Measurements from ENCODE around the gene R3HDM2.

DNA sequence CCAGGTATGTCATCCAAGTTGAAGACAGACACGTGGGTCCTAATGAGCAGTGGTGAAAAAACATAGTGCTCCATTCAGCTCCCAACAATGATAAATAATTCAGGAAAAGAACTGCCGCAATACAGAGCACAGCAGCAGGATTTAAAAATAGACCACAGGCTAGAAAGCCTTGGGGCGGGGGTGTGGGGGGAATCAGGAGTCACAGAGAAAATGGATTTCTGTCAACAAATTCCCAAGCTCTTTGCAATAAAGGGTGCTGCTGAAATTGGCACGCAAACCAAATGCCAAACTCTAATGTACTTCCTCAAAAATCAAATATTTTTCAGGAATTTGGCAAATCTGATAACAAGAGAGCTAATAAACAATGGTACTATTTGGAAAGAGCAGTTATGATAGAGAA, 58.6 kb downstream of the R3HDM2 start:
- TF ChIP-seq, protein P1, sequence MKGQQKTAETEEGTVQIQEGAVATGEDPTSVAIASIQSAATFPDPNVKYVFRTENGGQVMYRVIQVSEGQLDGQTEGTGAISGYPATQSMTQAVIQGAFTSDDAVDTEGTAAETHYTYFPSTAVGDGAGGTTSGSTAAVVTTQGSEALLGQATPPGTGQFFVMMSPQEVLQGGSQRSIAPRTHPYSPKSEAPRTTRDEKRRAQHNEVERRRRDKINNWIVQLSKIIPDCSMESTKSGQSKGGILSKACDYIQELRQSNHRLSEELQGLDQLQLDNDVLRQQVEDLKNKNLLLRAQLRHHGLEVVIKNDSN (CRISPR knock-in tag; IDR thresholded peaks at IDR 0.05): no peak
- TF ChIP-seq ZNF317 (CRISPR knock-in tag; IDR thresholded peaks at IDR 0.05; ENCODE audit: borderline replicate concordance, low read depth) (no peak), TCF7 (CRISPR knock-in tag; IDR thresholded peaks at IDR 0.05; ENCODE audit: low read depth) (no peak), GABPB1 (CRISPR knock-in tag; IDR thresholded peaks at IDR 0.05) (no peak), NFE2L1 (CRISPR knock-in tag; IDR thresholded peaks at IDR 0.05) (no peak), NR3C1 (CRISPR knock-in tag; conservative IDR thresholded peaks at IDR 0.05; ENCODE audit: low read depth) (no peak), TP53 (CRISPR knock-in tag; IDR thresholded peaks at IDR 0.05) (no peak), ZNF219 (CRISPR knock-in tag; IDR thresholded peaks at IDR 0.05; ENCODE audit: borderline replicate concordance) (no peak)
- TF ChIP-seq, protein P2, sequence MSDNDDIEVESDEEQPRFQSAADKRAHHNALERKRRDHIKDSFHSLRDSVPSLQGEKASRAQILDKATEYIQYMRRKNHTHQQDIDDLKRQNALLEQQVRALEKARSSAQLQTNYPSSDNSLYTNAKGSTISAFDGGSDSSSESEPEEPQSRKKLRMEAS (CRISPR knock-in tag; IDR thresholded peaks at IDR 0.05): no peak
- TF ChIP-seq, protein P3, sequence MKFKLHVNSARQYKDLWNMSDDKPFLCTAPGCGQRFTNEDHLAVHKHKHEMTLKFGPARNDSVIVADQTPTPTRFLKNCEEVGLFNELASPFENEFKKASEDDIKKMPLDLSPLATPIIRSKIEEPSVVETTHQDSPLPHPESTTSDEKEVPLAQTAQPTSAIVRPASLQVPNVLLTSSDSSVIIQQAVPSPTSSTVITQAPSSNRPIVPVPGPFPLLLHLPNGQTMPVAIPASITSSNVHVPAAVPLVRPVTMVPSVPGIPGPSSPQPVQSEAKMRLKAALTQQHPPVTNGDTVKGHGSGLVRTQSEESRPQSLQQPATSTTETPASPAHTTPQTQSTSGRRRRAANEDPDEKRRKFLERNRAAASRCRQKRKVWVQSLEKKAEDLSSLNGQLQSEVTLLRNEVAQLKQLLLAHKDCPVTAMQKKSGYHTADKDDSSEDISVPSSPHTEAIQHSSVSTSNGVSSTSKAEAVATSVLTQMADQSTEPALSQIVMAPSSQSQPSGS (CRISPR knock-in tag; IDR thresholded peaks at IDR 0.05; ENCODE audit: borderline replicate concordance, low read depth): no peak
- TF ChIP-seq, protein P4, sequence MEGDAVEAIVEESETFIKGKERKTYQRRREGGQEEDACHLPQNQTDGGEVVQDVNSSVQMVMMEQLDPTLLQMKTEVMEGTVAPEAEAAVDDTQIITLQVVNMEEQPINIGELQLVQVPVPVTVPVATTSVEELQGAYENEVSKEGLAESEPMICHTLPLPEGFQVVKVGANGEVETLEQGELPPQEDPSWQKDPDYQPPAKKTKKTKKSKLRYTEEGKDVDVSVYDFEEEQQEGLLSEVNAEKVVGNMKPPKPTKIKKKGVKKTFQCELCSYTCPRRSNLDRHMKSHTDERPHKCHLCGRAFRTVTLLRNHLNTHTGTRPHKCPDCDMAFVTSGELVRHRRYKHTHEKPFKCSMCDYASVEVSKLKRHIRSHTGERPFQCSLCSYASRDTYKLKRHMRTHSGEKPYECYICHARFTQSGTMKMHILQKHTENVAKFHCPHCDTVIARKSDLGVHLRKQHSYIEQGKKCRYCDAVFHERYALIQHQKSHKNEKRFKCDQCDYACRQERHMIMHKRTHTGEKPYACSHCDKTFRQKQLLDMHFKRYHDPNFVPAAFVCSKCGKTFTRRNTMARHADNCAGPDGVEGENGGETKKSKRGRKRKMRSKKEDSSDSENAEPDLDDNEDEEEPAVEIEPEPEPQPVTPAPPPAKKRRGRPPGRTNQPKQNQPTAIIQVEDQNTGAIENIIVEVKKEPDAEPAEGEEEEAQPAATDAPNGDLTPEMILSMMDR (IDR thresholded peaks at IDR 0.05): no peak
- TF ChIP-seq, protein P5, sequence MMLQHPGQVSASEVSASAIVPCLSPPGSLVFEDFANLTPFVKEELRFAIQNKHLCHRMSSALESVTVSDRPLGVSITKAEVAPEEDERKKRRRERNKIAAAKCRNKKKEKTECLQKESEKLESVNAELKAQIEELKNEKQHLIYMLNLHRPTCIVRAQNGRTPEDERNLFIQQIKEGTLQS (CRISPR knock-in tag; conservative IDR thresholded peaks at IDR 0.05): no peak
- TF ChIP-seq, protein P6, sequence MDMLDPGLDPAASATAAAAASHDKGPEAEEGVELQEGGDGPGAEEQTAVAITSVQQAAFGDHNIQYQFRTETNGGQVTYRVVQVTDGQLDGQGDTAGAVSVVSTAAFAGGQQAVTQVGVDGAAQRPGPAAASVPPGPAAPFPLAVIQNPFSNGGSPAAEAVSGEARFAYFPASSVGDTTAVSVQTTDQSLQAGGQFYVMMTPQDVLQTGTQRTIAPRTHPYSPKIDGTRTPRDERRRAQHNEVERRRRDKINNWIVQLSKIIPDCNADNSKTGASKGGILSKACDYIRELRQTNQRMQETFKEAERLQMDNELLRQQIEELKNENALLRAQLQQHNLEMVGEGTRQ (CRISPR knock-in tag; IDR thresholded peaks at IDR 0.05): no peak
- TF ChIP-seq, protein P7, sequence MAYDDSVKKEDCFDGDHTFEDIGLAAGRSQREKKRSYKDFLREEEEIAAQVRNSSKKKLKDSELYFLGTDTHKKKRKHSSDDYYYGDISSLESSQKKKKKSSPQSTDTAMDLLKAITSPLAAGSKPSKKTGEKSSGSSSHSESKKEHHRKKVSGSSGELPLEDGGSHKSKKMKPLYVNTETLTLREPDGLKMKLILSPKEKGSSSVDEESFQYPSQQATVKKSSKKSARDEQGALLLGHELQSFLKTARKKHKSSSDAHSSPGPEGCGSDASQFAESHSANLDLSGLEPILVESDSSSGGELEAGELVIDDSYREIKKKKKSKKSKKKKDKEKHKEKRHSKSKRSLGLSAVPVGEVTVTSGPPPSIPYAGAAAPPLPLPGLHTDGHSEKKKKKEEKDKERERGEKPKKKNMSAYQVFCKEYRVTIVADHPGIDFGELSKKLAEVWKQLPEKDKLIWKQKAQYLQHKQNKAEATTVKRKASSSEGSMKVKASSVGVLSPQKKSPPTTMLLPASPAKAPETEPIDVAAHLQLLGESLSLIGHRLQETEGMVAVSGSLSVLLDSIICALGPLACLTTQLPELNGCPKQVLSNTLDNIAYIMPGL (CRISPR knock-in tag; IDR thresholded peaks at IDR 0.05): no peak

All from WTC11 (cell line).